Measurements from ENCODE around the gene SRSF6. TPM values are rescaled to one million over a fixed set of nuclear protein-coding genes. Genes with fewer than 3 reads are reported as not detected.

The SRSF6 gene
- total RNA-seq, 1 donor from 2014 or later = 86.1 TPM

DNA sequence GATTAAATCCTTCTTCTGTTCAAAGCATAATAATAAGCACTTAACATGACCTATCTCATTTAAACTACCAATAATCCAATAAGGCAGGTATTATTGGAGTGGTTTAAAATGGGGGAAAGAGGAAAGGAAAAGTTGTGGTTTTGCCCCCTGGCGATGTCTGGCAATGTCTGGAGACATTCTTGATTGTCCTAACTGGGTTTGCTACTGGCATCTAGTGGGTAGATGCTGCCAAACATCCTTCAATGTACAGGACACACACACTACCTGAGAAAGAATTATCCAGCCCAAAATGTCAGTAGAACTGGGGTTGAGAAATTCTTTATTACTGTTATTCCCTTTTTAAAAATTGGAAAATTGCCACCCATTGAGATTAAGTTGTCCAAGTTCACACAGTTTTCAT, 25.2 kb upstream of the SRSF6 start:
- no peaks in the 10 kb centered on the region for H3K27me3 ChIP-seq
- no peak overlapping the region for H3K9ac ChIP-seq
- H3K36me3 Mint-ChIP-seq = no peaks in the 10 kb centered on the region
- DNase-seq (ENCODE audit: low spot score) = no peak
- H3K27me3 Mint-ChIP-seq (ENCODE audit: insufficient read depth, low read depth) = peaks cover 2% of the 10 kb centered on the region
- no peaks in the 10 kb centered on the region for H3K9me3 ChIP-seq (ENCODE audit: low read depth)
- no peak overlapping the region for H2AFZ ChIP-seq (replicated peaks)
- H3K36me3 ChIP-seq = no peaks in the 10 kb centered on the region
- peaks cover 14% of the 10 kb centered on the region for H3K4me1 Mint-ChIP-seq
- no peaks in the 10 kb centered on the region for H3K9me3 Mint-ChIP-seq
- H3K27ac Mint-ChIP-seq = no peak overlapping the region
- no peak overlapping the region for H3K27ac ChIP-seq
- no peak overlapping the region for H3K4me3 ChIP-seq
- no peaks in the 10 kb centered on the region for H3K79me2 ChIP-seq (ENCODE audit: low read depth)
- no peaks in the 10 kb centered on the region for H3F3A ChIP-seq (ENCODE audit: low read depth)
- no peak overlapping the region for H3K4me3 Mint-ChIP-seq
- no peak overlapping the region for H3K4me2 ChIP-seq
- no peaks in the 10 kb centered on the region for H3K4me1 ChIP-seq
- peak; percentile 10 for TF ChIP-seq CTCF (IDR thresholded peaks at IDR 0.05)
- no peak for TF ChIP-seq EZH2phosphoT487 (IDR thresholded peaks at IDR 0.05)
- no peaks in the 10 kb centered on the region for H4K20me1 ChIP-seq (ENCODE audit: low read depth)

DNA sequence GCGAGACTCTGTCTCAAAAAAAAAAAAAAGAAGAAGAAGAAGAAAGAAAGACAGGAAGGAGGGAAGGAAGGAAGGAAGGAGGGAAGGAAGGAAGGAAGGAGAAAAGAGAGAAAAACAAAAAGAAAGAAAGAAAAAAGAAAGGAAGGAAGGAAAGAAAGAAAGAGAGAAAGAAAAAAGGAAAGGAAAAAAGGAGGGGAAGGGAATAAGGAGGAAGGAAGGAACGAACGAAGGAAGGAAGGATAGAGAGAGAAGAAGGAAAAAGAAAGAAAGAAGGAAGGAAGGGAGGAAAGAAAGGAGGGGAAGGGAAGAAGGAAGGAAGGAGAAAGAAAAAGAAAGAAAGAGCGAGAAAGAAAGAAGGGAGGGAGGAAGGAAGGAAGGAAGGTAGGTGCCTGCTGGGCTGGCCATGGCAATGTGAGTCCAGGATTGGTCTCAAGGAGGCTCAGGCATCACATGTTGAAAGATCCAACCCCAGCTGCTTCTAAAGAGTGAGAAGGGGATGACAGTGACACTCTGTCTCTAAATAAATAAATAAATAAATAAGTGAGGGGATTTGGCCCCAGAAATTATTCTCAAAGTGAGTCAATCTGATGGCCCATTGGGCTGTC, 24.3 kb upstream of the SRSF6 start:
- H3K27ac Mint-ChIP-seq = no peak overlapping the region
- no peaks in the 10 kb centered on the region for H3K4me1 ChIP-seq
- no peaks in the 10 kb centered on the region for H3F3A ChIP-seq (ENCODE audit: low read depth)
- H3K4me3 Mint-ChIP-seq = no peak overlapping the region
- no peaks in the 10 kb centered on the region for H3K79me2 ChIP-seq (ENCODE audit: low read depth)
- H3K9me3 ChIP-seq (ENCODE audit: low read depth) = no peaks in the 10 kb centered on the region
- no peak overlapping the region for H3K27ac ChIP-seq
- peaks cover 14% of the 10 kb centered on the region for H3K4me1 Mint-ChIP-seq
- no peaks in the 10 kb centered on the region for H4K20me1 ChIP-seq (ENCODE audit: low read depth)
- no peak overlapping the region for H3K4me3 ChIP-seq
- H3K9ac ChIP-seq = no peak overlapping the region
- no peak for DNase-seq (ENCODE audit: low spot score)
- H3K36me3 ChIP-seq = no peaks in the 10 kb centered on the region
- TF ChIP-seq EZH2phosphoT487 (IDR thresholded peaks at IDR 0.05) = no peak
- no peak for TF ChIP-seq CTCF (IDR thresholded peaks at IDR 0.05)
- no peaks in the 10 kb centered on the region for H3K27me3 ChIP-seq
- H3K27me3 Mint-ChIP-seq (ENCODE audit: insufficient read depth, low read depth) = peaks cover 5% of the 10 kb centered on the region
- no peaks in the 10 kb centered on the region for H3K9me3 Mint-ChIP-seq
- H2AFZ ChIP-seq (replicated peaks) = no peak overlapping the region
- H3K36me3 Mint-ChIP-seq = no peaks in the 10 kb centered on the region
- no peak overlapping the region for H3K4me2 ChIP-seq

DNA sequence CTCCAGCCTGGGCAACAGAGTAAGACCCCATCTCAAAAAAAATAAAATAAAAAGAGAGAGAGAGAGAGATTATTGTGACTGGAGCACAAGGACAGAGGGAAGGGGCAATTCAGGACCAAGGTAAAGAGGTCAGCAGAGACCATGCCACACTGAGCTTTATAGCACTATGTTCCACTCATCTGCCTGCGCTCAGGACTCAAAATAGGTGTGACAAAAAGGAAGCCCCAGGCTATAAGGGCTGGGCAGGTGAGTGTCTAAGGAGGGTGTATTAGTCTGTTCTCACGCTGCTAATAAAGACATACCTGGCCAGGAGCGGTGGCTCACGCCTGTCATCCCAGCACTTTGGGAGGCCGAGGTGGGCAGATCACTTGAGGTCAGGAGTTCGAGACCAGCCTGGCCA, 23.1 kb upstream of the SRSF6 start:
- Histone ChIP-seq H3K27ac (no peak overlapping the region), H2AFZ (replicated peaks) (no peak overlapping the region), H3K4me2 (no peak overlapping the region), H3K9ac (no peak overlapping the region), H3F3A (ENCODE audit: low read depth) (no peaks in the 10 kb centered on the region), H4K20me1 (ENCODE audit: low read depth) (no peaks in the 10 kb centered on the region), H3K36me3 (no peaks in the 10 kb centered on the region), H3K4me3 (no peak overlapping the region), H3K79me2 (ENCODE audit: low read depth) (no peaks in the 10 kb centered on the region), H3K4me1 (no peaks in the 10 kb centered on the region), H3K27me3 (no peaks in the 10 kb centered on the region), H3K9me3 (ENCODE audit: low read depth) (no peaks in the 10 kb centered on the region)
- no peak overlapping the region for H3K4me3 Mint-ChIP-seq
- H3K4me1 Mint-ChIP-seq = peaks cover 14% of the 10 kb centered on the region
- no peak for DNase-seq (ENCODE audit: low spot score)
- no peak overlapping the region for H3K27ac Mint-ChIP-seq
- TF ChIP-seq EZH2phosphoT487 (IDR thresholded peaks at IDR 0.05) (no peak), EZH2 (IDR thresholded peaks at IDR 0.05) (no peak), CTCF (IDR thresholded peaks at IDR 0.05) (no peak)
- H3K27me3 Mint-ChIP-seq (ENCODE audit: insufficient read depth, low read depth) = peaks cover 5% of the 10 kb centered on the region
- no peaks in the 10 kb centered on the region for H3K36me3 Mint-ChIP-seq
- H3K9me3 Mint-ChIP-seq = no peaks in the 10 kb centered on the region
